Neural progenitor cell (in vitro differentiated cells): ENCODE data around the gene RNF7.

Experiments
- CTCF ChIP-seq: fragments of 200-600 bp; sonication (generic); IDR thresholded peaks from 2 replicates; pipeline ENCODE4 v1.5.1; 2017; ENCODE audit warnings: antibody characterized with exemption, mild to moderate bottlenecking
- EZH2 ChIP-seq: fragments of 200-600 bp; sonication (generic); IDR thresholded peaks from 2 replicates; pipeline ENCODE4 v1.6.1; 2017; ENCODE audit warnings: antibody characterized with exemption, mild to moderate bottlenecking, moderate library complexity

- TF ChIP-seq CTCF (no peak), EZH2 (no peak)
Measured at GRCh38 chr3:141709126-141709770, 28.9 kb upstream of the RNF7 start.
